Heart right ventricle (tissue), 16 donors: ENCODE results near the gene PNMA8C. TPM values are rescaled to one million over a fixed set of nuclear protein-coding genes. Genes with fewer than 3 reads are reported as not detected.
A peak's percentile ranks its signal among the peaks of the same experiment; 100 is the strongest.

Experiments used
- ATAC-seq, 8 donors: fragments of 200-7000 bp; cut with Tn5 transposase; one replicate each; pipeline ENCODE4 v1.9.1; 2020; ENCODE audit warnings: mild to moderate bottlenecking in 8 of 8, moderate library complexity in 8 of 8, moderate number of reproducible peaks in 1 of 8
- DNase-seq, 2 donors: peaks; one replicate each; pipeline ENCODE4 v3.0.0-alpha.2; 2020
- H3K27ac ChIP-seq, 10 donors: fragments of 200-600 bp; sonication (generic) in 2 of 10; one replicate each; pipeline versions ENCODE4 v1.5.0 to v1.8.0; 2020 to 2022; ENCODE audit warnings: mild to moderate bottlenecking in 3 of 10
- H3K27me3 ChIP-seq, 7 donors: fragments of 200-600 bp; one replicate each; pipeline ENCODE4 v1.8.0; 2021 to 2022; ENCODE audit warnings: mild to moderate bottlenecking in 2 of 7
- H3K36me3 ChIP-seq, 9 donors: fragments of 200-600 bp; sonication (generic) in 1 of 9; one replicate each; pipeline versions ENCODE4 v1.5.0 to v1.8.0; 2020 to 2022; ENCODE audit warnings: mild to moderate bottlenecking in 2 of 9
- H3K4me1 ChIP-seq, 9 donors: fragments of 200-600 bp; sonication (generic) in 1 of 9; one replicate each; pipeline versions ENCODE4 v1.5.0 to v1.8.0; 2020 to 2022; ENCODE audit warnings: mild to moderate bottlenecking in 4 of 9
- H3K4me3 ChIP-seq, 10 donors: fragments of 200-600 bp; sonication (generic) in 2 of 10; one replicate each; pipeline versions ENCODE4 v1.5.0 to v1.8.0; 2020 to 2022; ENCODE audit warnings: mild to moderate bottlenecking in 7 of 10, moderate library complexity in 2 of 10
- H3K9me3 ChIP-seq, 11 donors: fragments of 200-600 bp in 10 of 11; sonication (generic) in 2 of 11; one replicate each; pipeline versions ENCODE4 v1.5.0 to v1.8.0; 2013 to 2022; ENCODE audit warnings: mild to moderate bottlenecking in 2 of 11, control low read depth in 1 of 11, moderate library complexity in 1 of 11
- CTCF ChIP-seq, 9 donors: fragments of 200-600 bp; sonication (generic) in 2 of 9; IDR thresholded peaks; one replicate each; pipeline versions ENCODE4 v1.5.0 to v1.8.0; 2021 to 2022; ENCODE audit warnings: antibody characterized with exemption in 9 of 9, mild to moderate bottlenecking in 5 of 9, moderate library complexity in 1 of 9
- WGBS, 2 donors: extraction: QIAGEN DNeasy Blood & Tissue Kit; methylation state at CpG; one replicate each; pipeline ENCODE4 v1.1.7; 2013; ENCODE audit warnings: inconsistent platforms in 1 of 2; 5-methylcytosine and 5-hydroxymethylcytosine counted together
- intact Hi-C, 10 donors: fragments of 100-400 bp; cut with DNase I; formaldehyde crosslinking; loops; one replicate each; pipeline versions ENCODE4 v1.11.1 to v1.14.2; 2022
- polyA plus RNA-seq, 2 donors: library from polyadenylated mRNA; stranded (reverse); fragments of 200-250 nt; gene quantifications; one replicate each; pipeline ENCODE4 v1.2.3, GENCODE V29; 2013
- total RNA-seq, 10 donors: library from RNA; stranded (reverse); fragmentation: NEBNext Ultra II Directional in 3 of 10; extraction: Animal tissue kit (Norgen Biotek cat#: 25700) in 3 of 10; gene quantifications; one replicate each; pipeline versions ENCODE4 v1.2.1 to v1.2.4, GENCODE V29; 2021 to 2023
- donor health status: Arrhythmogenic right ventricular cardiomyopathy.
- donor health status: ischemic (EF 13 %, LVEDD 7.1; RV severe dilation, severe dysfunction).
- donor health status: healthy with polysubstance abuse.
- donor health status: DM: no; HTN: yes; CAD: no.
- donor health status: DM: no; HTN: no; CAD: no.
- donor health status: ischemic (EF 25% LVEDD 6.9; RV normal size, moderate dysfunction).
- donor health status: ischemic (EF 25% LVEDD 5.7; RV mildly dilated, moderate dysfunction).
- donor health status: healthy.
- donor health status: DM: yes; HTN: yes; CAD: no.
- donor health status: Ischemic cardiomyopathy.
- donor health status: ischemic (EF 35%, LVEDD 5.7; RV mildly dilated, moderate dysfunction).
- donor health status: nonischemic (EF 11% LVEDD 7.7; RV severe dilation, severe dysfunction).
- donor health status: DM: yes; HTN: yes; CAD: no.
- donor health status: PGD.
- donor health status: ischemic (EF 29% LVEDD 5.4; RV normal size, mild dysfunction).
- donor health status: nonischemic (EF 23%, LVEDD 6.1; RV moderate dilation, normal function).

The PNMA8C gene
- total and polyA plus RNA-seq, 12 donors, result 0.01 to 0.13 (median 0.07) TPM; not detected in 5

GRCh38 chr19:46431824-46432223 lies 3.1 kb upstream of the PNMA8C start:
- no peak for TF ChIP-seq CTCF (IDR thresholded peaks at IDR 0.05)
- ATAC-seq, result no peak
- H3K27ac ChIP-seq, result no peak overlapping the region
- WGBS, 2 donors, result 52 to 54% methylated on average over 9 to 10 of the region's 10 CpGs
- no peak overlapping the region for H3K4me3 ChIP-seq
- intact Hi-C loops, result no loop called here
- H3K9me3 ChIP-seq, result no peaks in the 10 kb centered on the region
- H3K27me3 ChIP-seq, result peaks cover 0 to 55% (median 21%) of the 10 kb centered on the region in 7 donors
- no peaks in the 10 kb centered on the region for H3K36me3 ChIP-seq
- peaks cover 3 to 12% (median 11%) of the 10 kb centered on the region in 9 donors for H3K4me1 ChIP-seq
- DNase-seq, result no peak

- Histone ChIP-seq H3K36me3 (no peaks in the 10 kb centered on the region), H3K9me3 (no peaks in the 10 kb centered on the region), H3K4me3 (no peak overlapping the region), H3K4me1 (peaks cover 3 to 20% (median 12%) of the 10 kb centered on the region in 9 donors), H3K27ac (no peak overlapping the region), H3K27me3 (peaks cover 0 to 70% (median 20%) of the 10 kb centered on the region in 7 donors)
- no peak for ATAC-seq
- 74 to 81% methylated on average over 4 of the region's 4 CpGs for WGBS, 2 donors
- TF ChIP-seq CTCF (IDR thresholded peaks at IDR 0.05), result no peak
- DNase-seq, result no peak
- intact Hi-C loops, result no loop called here
Measured at GRCh38 chr19:46429999-46430398, 1.3 kb upstream of the PNMA8C start.

- Histone ChIP-seq H3K27ac (no peak overlapping the region), H3K4me3 (no peak overlapping the region), H3K4me1 (peaks cover 3 to 22% (median 12%) of the 10 kb centered on the region in 9 donors), H3K27me3 (peaks cover 0 to 55% (median 24%) of the 10 kb centered on the region in 7 donors), H3K9me3 (no peaks in the 10 kb centered on the region), H3K36me3 (no peaks in the 10 kb centered on the region)
- no peak for ATAC-seq
- 87% methylated on average over 17 of the region's 17 CpGs for WGBS, 2 donors
- TF ChIP-seq CTCF (IDR thresholded peaks at IDR 0.05), result no peak
- intact Hi-C loops, result no loop called here
- DNase-seq, result no peak
Measured at GRCh38 chr19:46427518-46428045, 1.2 kb downstream of the PNMA8C start.

- DNase-seq (peak; percentile 59 to 75), ATAC-seq (peak; percentile 43 to 88 (median 82))
- Histone ChIP-seq H3K9me3 (no peaks in the 10 kb centered on the region), H3K27ac (peak overlapping the region in 4 of 10 donors; percentile 57 to 75 (median 59)), H3K4me1 (peaks cover 3 to 22% (median 12%) of the 10 kb centered on the region in 9 donors), H3K36me3 (no peaks in the 10 kb centered on the region), H3K4me3 (peak overlapping the region; percentile 16 to 65 (median 52)), H3K27me3 (peaks cover 0 to 55% (median 30%) of the 10 kb centered on the region in 7 donors)
- no peak for TF ChIP-seq CTCF (IDR thresholded peaks at IDR 0.05)
- intact Hi-C loops, result no loop called here
- WGBS, 2 donors, result 1 to 3% methylated on average over 32 of the region's 32 CpGs
Measured at GRCh38 chr19:46426506-46427162, 2.1 kb downstream of the PNMA8C start.
